Peyer's patch (tissue), 4 donors: ENCODE measurements around the gene ZBED1. TPM values are rescaled to one million over a fixed set of nuclear protein-coding genes. Genes with fewer than 3 reads are reported as not detected.

Experiments used
- DNase-seq, 3 donors: peaks; one replicate each; pipeline ENCODE4 v3.0.0-alpha.2; 2017 to 2019
- H3K27ac ChIP-seq, 4 donors: fragments of 200-600 bp; sonication (generic); one replicate each; pipeline ENCODE4 v1.5.1; 2016 to 2019
- H3K27me3 ChIP-seq, 2 donors: fragments of 200-600 bp; sonication (generic); one replicate each; pipeline ENCODE4 v1.5.1; 2019
- H3K36me3 ChIP-seq, 3 donors: fragments of 200-600 bp; sonication (generic); one replicate each; pipeline ENCODE4 v1.5.1; 2016 to 2019
- H3K4me1 ChIP-seq, 4 donors: fragments of 200-600 bp; sonication (generic); one replicate each; pipeline ENCODE4 v1.5.1; 2016 to 2019
- H3K4me3 ChIP-seq, 4 donors: fragments of 200-600 bp; sonication (generic); 1 replicate in 3 of 4; 2 replicates in 1 of 4; pipeline ENCODE4 v1.5.1; 2016 to 2019; ENCODE audit warnings: mild to moderate bottlenecking in 1 of 4
- H3K9me3 ChIP-seq, 4 donors: fragments of 200-600 bp; sonication (generic); one replicate each; pipeline ENCODE4 v1.5.1; 2016 to 2019; ENCODE audit warnings: mild to moderate bottlenecking in 1 of 4
- CTCF ChIP-seq, 6 experiments: fragments of 450-650 bp in 4 of 6; fragments of 200-600 bp in 2 of 6; sonication (generic) in 1 of 6; IDR thresholded peaks; one replicate each; pipeline ENCODE4 v1.5.1; 2017 to 2019; ENCODE audit warnings: antibody characterized with exemption in 6 of 6, mild to moderate bottlenecking in 3 of 6, moderate library complexity in 1 of 6
- POLR2A ChIP-seq, 2 donors: fragments of 450-650 bp; IDR thresholded peaks; one replicate each; pipeline ENCODE4 v1.5.1; 2017; ENCODE audit warnings: antibody characterized with exemption in 2 of 2, mild to moderate bottlenecking in 2 of 2, moderate library complexity in 2 of 2
- total RNA-seq, 4 donors: library from RNA; depleted of rRNA; stranded (reverse); fragments of >200 nt; gene quantifications; one replicate each; pipeline ENCODE4 v1.1.0, GENCODE V29; 2016

ZBED1 gene
- total RNA-seq, 4 donors from 2014 or later: 48.7 to 71.4 (median 59.8) TPM

GRCh38 chrX:2450681-2451080 lies 50.1 kb downstream of the ZBED1 start:
- no peaks in the 10 kb centered on the region for H3K4me1 ChIP-seq
- no peak overlapping the region for H3K4me3 ChIP-seq

GRCh38 chrX:2449135-2449886 lies 51.5 kb downstream of the ZBED1 start:
- Histone ChIP-seq H3K9me3 (no peaks in the 10 kb centered on the region), H3K4me1 (no peaks in the 10 kb centered on the region), H3K27me3 (no peaks in the 10 kb centered on the region), H3K27ac (no peak overlapping the region), H3K4me3 (no peak overlapping the region), H3K36me3 (no peaks in the 10 kb centered on the region)
- no peak for TF ChIP-seq POLR2A (IDR thresholded peaks at IDR 0.05)
- no peak for TF ChIP-seq CTCF (IDR thresholded peaks at IDR 0.05)
- no peak for DNase-seq

More at GRCh38 chrX:2450681-2451080, 50.1 kb downstream of the ZBED1 start:
- no peak for TF ChIP-seq CTCF (IDR thresholded peaks at IDR 0.05)
- no peak for TF ChIP-seq POLR2A (IDR thresholded peaks at IDR 0.05)
- no peak for DNase-seq
- Histone ChIP-seq H3K36me3 (no peaks in the 10 kb centered on the region), H3K9me3 (no peaks in the 10 kb centered on the region), H3K27me3 (no peaks in the 10 kb centered on the region), H3K27ac (no peak overlapping the region)

GRCh38 chrX:2447484-2447883 lies 53.3 kb downstream of the ZBED1 start:
- TF ChIP-seq CTCF (IDR thresholded peaks at IDR 0.05): no peak
- TF ChIP-seq POLR2A (IDR thresholded peaks at IDR 0.05): no peak
- no peak for DNase-seq
- Histone ChIP-seq H3K27ac (no peak overlapping the region), H3K9me3 (no peaks in the 10 kb centered on the region), H3K27me3 (no peaks in the 10 kb centered on the region), H3K36me3 (no peaks in the 10 kb centered on the region), H3K4me3 (no peak overlapping the region), H3K4me1 (no peaks in the 10 kb centered on the region)

- H3K4me1 ChIP-seq: no peaks in the 10 kb centered on the region
- no peaks in the 10 kb centered on the region for H3K9me3 ChIP-seq
- no peak overlapping the region for H3K4me3 ChIP-seq
- no peaks in the 10 kb centered on the region for H3K27me3 ChIP-seq
- H3K27ac ChIP-seq: no peak overlapping the region
- no peak for DNase-seq
- H3K36me3 ChIP-seq: no peaks in the 10 kb centered on the region
- no peak for TF ChIP-seq CTCF (IDR thresholded peaks at IDR 0.05)
- TF ChIP-seq POLR2A (IDR thresholded peaks at IDR 0.05): no peak
Observed at GRCh38 chrX:2446815-2447214, 54.0 kb downstream of the ZBED1 start.

GRCh38 chrX:2445662-2446623 lies 54.8 kb downstream of the ZBED1 start:
- Histone ChIP-seq H3K27ac (no peak overlapping the region), H3K4me1 (no peaks in the 10 kb centered on the region)

GRCh38 chrX:2442694-2443093 lies 58.1 kb downstream of the ZBED1 start:
- Histone ChIP-seq H3K4me1 (no peaks in the 10 kb centered on the region), H3K27ac (no peak overlapping the region), H3K27me3 (no peaks in the 10 kb centered on the region), H3K36me3 (no peaks in the 10 kb centered on the region), H3K9me3 (no peaks in the 10 kb centered on the region), H3K4me3 (no peak overlapping the region)
- no peak for DNase-seq
- TF ChIP-seq POLR2A (IDR thresholded peaks at IDR 0.05): no peak
- no peak for TF ChIP-seq CTCF (IDR thresholded peaks at IDR 0.05)

More at GRCh38 chrX:2445662-2446623, 54.8 kb downstream of the ZBED1 start:
- no peak for TF ChIP-seq POLR2A (IDR thresholded peaks at IDR 0.05)
- no peaks in the 10 kb centered on the region for H3K9me3 ChIP-seq
- DNase-seq: no peak
- H3K36me3 ChIP-seq: no peaks in the 10 kb centered on the region
- no peaks in the 10 kb centered on the region for H3K27me3 ChIP-seq
- H3K4me3 ChIP-seq: no peak overlapping the region
